Umbilical cord (tissue), 2 donors: Measurements from ENCODE around the gene CCDC136. TPM values are rescaled to one million over a fixed set of nuclear protein-coding genes. Genes with fewer than 3 reads are reported as not detected.
A peak's percentile ranks its signal among the peaks of the same experiment; 100 is the strongest.

ENCODE experiments used
- DNase-seq: peaks from one replicate; pipeline ENCODE4 v3.0.0-alpha.2; 2015; ENCODE audit warnings: low spot score
- total RNA-seq: library from RNA; depleted of rRNA; stranded (reverse); fragments of >200 nt; gene quantifications from one replicate; pipeline ENCODE4 v1.2.3, GENCODE V29; 2014; ENCODE audit warnings: low replicate concordance; ENCODE audit not compliant: insufficient read depth

The CCDC136 gene
- total RNA-seq, 1 donor from 2014 or later = 6.0 TPM

GRCh38 chr7:128777156-128778123 lies 14.3 kb upstream of the CCDC136 start:
- DNase-seq = no peak

- no peak for DNase-seq
Observed at GRCh38 chr7:128778946-128779345, 12.8 kb upstream of the CCDC136 start.

DNA sequence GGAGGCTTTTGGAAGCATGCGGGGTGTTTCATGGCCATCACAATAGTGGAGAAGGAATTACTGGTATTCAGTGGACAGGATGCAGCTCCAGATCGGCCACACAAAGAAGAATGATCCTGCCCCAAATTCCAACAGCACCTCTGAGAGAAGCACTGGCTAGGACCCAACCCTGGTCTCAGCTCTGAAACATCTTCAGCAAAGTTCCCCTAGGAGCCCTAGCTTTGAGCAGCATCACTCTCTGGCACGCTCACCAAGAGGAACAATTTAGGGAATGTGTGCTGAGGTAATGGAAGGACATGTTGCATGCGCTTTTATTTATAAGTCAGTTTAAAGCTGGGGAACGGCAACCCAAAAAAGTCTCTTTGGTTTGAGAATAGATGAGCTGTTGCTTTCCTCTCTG lies 10.6 kb upstream of the CCDC136 start:
- DNase-seq = peak; percentile 38

- DNase-seq = no peak
Observed at GRCh38 chr7:128781851-128782250, 9.9 kb upstream of the CCDC136 start.

GRCh38 chr7:128783143-128783861 lies 8.5 kb upstream of the CCDC136 start:
- peak; percentile 96 for DNase-seq

GRCh38 chr7:128785738-128786137 lies 6.0 kb upstream of the CCDC136 start:
- DNase-seq = no peak

DNA sequence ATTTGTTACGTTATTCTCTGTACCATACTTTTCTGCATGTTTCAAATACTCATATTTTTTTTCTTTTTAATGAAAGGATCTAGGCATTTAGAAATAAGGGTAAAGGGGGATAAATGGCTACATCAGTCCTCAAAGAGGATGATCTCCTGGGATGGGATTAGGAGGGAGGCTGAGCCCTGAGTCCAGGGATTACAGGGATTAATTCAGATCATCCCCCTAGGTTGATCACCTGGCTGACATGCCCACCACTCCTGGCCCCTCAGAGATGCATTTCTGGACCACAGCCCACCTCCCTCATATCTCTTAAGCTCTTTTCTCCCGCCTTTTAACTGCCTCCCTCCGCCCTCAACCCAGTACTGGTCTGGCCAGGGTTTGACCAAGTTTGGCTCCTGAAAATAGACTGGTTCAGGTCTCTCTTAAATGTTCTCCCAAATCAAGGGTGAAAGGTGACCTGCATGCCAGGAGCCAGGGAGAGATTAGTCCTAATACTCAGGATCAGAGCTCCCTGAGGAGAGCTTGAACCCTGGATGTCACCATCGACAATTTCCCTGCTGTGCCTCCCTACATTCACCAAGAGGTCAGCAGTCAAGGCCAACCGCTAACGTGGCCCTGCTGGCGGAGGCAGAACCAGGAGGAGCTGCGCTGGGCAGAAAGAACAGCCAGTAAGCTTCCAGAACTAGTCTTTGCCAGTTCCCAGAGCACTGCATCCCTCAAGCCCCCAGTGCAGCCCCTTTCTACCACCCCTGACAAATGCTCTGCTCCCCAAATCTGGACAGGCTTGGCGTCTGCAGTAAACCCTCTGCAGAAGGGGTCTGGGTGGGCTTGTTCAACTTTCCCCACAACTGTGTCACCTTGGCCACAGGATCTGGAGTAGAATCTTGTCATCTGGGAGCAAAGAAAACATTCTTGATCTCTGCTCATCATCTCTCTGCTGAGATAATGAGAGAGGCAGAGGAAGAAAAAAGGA lies 3.0 kb upstream of the CCDC136 start:
- no peak for DNase-seq

GRCh38 chr7:128790315-128791041 lies 1.3 kb upstream of the CCDC136 start:
- DNase-seq = no peak

DNA sequence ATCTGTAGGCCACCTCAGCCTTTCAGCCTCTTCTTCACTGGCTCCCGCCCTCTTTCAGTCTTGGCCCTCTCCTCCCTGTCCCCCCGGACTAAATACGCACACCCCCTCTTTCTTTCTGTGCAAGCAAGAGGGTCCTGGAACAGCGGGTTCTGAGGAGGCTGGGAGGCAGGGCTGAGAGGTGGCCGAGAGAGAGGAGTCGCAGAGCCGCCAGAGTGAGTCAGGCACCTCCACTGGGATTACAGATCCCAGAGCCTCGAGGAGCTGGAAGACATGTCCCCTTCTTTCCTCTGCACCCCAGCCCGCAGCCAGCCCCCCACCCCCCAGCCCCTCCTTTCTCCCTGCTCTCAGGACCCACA lies 182 bp downstream of the CCDC136 start:
- DNase-seq = no peak

DNA sequence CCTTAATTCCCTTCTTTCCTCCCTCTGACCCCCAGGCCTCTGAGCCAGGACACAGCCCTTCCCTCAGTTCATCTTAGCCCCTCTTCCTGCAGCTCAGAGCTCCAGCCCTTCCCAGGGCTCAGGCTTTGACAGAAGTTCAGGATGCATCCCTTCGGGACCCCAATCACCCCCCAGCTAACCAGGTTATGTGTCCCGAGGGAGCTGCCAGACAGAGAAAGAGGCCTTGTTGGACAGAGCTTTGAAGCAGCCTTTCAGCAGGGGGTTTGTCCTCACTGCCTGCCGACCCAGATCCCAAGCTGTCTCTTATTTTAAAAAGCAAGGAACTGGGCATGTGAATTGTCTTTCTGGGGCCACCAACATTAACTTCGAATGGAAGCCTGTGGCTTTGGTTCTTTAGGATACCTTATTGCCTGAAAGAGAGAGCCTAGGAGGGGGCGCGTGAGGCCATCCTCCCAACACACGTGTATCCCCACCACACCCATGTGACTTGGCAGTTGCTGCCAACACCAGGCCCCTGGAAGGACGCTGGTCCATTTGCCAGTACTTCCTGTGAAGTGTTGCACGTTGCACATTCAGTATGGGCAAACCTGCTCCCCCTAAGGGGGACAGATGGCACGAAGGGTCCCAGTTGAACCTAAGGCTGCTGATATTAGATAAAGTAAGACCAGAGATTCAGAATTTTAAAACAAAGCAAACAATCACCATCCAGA lies 858 bp downstream of the CCDC136 start:
- DNase-seq = no peak

DNA sequence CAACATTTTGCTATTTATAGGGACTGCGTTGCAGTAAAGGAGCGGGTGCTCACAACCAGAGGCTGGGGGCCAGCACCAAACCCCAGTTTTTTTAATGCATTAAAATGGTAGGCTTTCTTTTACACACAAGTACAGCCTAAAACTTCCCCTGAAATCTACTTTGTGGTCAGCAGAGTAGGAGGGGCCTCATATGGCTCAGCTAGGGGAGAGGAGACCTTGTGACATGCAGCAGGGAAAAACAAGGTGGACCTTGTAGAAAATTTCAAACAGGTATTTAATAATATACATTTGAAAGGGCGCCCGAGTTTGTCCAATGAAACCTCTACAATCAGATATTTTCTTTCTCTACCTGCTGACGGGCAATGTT lies 1.4 kb downstream of the CCDC136 start:
- no peak for DNase-seq

DNA sequence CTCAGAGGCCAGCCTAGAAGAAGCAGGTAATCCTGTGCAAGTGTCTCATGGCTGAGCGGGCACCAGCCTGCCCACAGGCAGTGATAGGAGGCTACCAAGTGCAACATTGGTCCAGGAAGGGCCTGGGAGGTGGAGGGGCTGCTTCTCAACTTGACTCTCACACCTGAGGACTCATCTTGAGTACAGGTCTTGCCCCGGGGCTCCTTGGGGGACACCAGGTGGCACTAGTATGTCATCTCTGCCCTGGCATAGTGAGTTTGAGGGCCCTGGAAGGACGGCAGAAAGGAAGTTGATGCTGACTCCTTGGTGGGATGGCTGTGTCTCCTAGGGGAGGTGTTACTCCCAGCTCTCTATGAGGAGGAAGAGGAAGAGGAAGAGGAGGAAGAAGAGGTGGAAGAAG lies 2.3 kb downstream of the CCDC136 start:
- DNase-seq = no peak

- no peak for DNase-seq
Observed at GRCh38 chr7:128794436-128794835, 2.7 kb downstream of the CCDC136 start.

GRCh38 chr7:128795129-128795528 lies 3.4 kb downstream of the CCDC136 start:
- DNase-seq = no peak

GRCh38 chr7:128796327-128796726 lies 4.6 kb downstream of the CCDC136 start:
- DNase-seq = no peak

- no peak for DNase-seq
Observed at GRCh38 chr7:128799451-128799850, 7.7 kb downstream of the CCDC136 start.

GRCh38 chr7:128800567-128800966 lies 8.8 kb downstream of the CCDC136 start:
- no peak for DNase-seq

- DNase-seq = no peak
Observed at GRCh38 chr7:128801003-128801402, 9.2 kb downstream of the CCDC136 start.

- no peak for DNase-seq
Observed at GRCh38 chr7:128801667-128802418, 10.1 kb downstream of the CCDC136 start.

- no peak for DNase-seq
Observed at GRCh38 chr7:128804484-128804883, 12.7 kb downstream of the CCDC136 start.
